SK-N-SH (cell line): ENCODE results near the gene CDR2.

Experiments
- ELF1 ChIP-seq: IDR thresholded peaks from 2 replicates; pipeline ENCODE4 v1.4.0; 2012
- EP300 ChIP-seq, 2 experiments: IDR thresholded peaks; 2 replicates each; pipeline versions ENCODE4 v1.4.0 to v1.6.1; 2012; ENCODE audit warnings: borderline replicate concordance in 1 of 2, low read depth in 1 of 2, low read length in 1 of 2
- GABPA ChIP-seq: IDR thresholded peaks from 2 replicates; pipeline ENCODE4 v1.4.0; 2012; ENCODE audit warnings: low read depth, mild to moderate bottlenecking
- POLR2AphosphoS5 ChIP-seq: IDR thresholded peaks from 2 replicates; pipeline ENCODE4 v1.6.1; 2012; ENCODE audit warnings: low read depth, low read length
- RAD21 ChIP-seq: IDR thresholded peaks from 2 replicates; pipeline ENCODE4 v1.6.1; 2012; ENCODE audit warnings: mild to moderate bottlenecking, low read length
- RFX5 ChIP-seq: IDR thresholded peaks from 2 replicates; pipeline ENCODE4 v1.6.1; 2012; ENCODE audit warnings: mild to moderate bottlenecking, improper control_type of control experiment, low read length
- RXRA ChIP-seq: IDR thresholded peaks from 2 replicates; pipeline ENCODE4 v1.4.0; 2012; ENCODE audit warnings: low read depth, mild to moderate bottlenecking, borderline replicate concordance
- SMC3 ChIP-seq: IDR thresholded peaks from 2 replicates; pipeline ENCODE4 v1.6.1; 2012; ENCODE audit warnings: low read depth, low read length, improper control_type of control experiment
- YY1 ChIP-seq: IDR thresholded peaks from 2 replicates; pipeline ENCODE4 v1.4.0; 2012; ENCODE audit warnings: low read depth, mild to moderate bottlenecking
- TF ChIP-seq, protein P1 (sequence below): IDR thresholded peaks from 2 replicates; pipeline ENCODE4 v1.4.0; 2012; ENCODE audit warnings: low read depth
- TF ChIP-seq, protein P2 (sequence below): IDR thresholded peaks from 2 replicates; pipeline ENCODE4 v1.6.1; 2012; ENCODE audit warnings: mild to moderate bottlenecking, low read depth, low read length, moderate library complexity
- TF ChIP-seq, protein P3 (sequence below): IDR thresholded peaks from 2 replicates; pipeline ENCODE4 v1.4.0; 2012; ENCODE audit warnings: low read depth, borderline replicate concordance
- TF ChIP-seq, protein P4 (sequence below): fragments of 200-600 bp; sonication (generic); IDR thresholded peaks from 2 replicates; pipeline ENCODE4 v1.6.1; 2017; ENCODE audit warnings: antibody characterized with exemption, mild to moderate bottlenecking, moderate library complexity

GRCh38 chr16:22311520-22311919 is 62.9 kb downstream of the CDR2 start:
- TF ChIP-seq, protein P1, sequence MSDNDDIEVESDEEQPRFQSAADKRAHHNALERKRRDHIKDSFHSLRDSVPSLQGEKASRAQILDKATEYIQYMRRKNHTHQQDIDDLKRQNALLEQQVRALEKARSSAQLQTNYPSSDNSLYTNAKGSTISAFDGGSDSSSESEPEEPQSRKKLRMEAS = no peak
- TF ChIP-seq, protein P2, sequence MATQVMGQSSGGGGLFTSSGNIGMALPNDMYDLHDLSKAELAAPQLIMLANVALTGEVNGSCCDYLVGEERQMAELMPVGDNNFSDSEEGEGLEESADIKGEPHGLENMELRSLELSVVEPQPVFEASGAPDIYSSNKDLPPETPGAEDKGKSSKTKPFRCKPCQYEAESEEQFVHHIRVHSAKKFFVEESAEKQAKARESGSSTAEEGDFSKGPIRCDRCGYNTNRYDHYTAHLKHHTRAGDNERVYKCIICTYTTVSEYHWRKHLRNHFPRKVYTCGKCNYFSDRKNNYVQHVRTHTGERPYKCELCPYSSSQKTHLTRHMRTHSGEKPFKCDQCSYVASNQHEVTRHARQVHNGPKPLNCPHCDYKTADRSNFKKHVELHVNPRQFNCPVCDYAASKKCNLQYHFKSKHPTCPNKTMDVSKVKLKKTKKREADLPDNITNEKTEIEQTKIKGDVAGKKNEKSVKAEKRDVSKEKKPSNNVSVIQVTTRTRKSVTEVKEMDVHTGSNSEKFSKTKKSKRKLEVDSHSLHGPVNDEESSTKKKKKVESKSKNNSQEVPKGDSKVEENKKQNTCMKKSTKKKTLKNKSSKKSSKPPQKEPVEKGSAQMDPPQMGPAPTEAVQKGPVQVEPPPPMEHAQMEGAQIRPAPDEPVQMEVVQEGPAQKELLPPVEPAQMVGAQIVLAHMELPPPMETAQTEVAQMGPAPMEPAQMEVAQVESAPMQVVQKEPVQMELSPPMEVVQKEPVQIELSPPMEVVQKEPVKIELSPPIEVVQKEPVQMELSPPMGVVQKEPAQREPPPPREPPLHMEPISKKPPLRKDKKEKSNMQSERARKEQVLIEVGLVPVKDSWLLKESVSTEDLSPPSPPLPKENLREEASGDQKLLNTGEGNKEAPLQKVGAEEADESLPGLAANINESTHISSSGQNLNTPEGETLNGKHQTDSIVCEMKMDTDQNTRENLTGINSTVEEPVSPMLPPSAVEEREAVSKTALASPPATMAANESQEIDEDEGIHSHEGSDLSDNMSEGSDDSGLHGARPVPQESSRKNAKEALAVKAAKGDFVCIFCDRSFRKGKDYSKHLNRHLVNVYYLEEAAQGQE = no peak
- TF ChIP-seq, protein P3, sequence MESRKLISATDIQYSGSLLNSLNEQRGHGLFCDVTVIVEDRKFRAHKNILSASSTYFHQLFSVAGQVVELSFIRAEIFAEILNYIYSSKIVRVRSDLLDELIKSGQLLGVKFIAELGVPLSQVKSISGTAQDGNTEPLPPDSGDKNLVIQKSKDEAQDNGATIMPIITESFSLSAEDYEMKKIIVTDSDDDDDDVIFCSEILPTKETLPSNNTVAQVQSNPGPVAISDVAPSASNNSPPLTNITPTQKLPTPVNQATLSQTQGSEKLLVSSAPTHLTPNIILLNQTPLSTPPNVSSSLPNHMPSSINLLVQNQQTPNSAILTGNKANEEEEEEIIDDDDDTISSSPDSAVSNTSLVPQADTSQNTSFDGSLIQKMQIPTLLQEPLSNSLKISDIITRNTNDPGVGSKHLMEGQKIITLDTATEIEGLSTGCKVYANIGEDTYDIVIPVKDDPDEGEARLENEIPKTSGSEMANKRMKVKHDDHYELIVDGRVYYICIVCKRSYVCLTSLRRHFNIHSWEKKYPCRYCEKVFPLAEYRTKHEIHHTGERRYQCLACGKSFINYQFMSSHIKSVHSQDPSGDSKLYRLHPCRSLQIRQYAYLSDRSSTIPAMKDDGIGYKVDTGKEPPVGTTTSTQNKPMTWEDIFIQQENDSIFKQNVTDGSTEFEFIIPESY = no peak
- TF ChIP-seq, protein P4, sequence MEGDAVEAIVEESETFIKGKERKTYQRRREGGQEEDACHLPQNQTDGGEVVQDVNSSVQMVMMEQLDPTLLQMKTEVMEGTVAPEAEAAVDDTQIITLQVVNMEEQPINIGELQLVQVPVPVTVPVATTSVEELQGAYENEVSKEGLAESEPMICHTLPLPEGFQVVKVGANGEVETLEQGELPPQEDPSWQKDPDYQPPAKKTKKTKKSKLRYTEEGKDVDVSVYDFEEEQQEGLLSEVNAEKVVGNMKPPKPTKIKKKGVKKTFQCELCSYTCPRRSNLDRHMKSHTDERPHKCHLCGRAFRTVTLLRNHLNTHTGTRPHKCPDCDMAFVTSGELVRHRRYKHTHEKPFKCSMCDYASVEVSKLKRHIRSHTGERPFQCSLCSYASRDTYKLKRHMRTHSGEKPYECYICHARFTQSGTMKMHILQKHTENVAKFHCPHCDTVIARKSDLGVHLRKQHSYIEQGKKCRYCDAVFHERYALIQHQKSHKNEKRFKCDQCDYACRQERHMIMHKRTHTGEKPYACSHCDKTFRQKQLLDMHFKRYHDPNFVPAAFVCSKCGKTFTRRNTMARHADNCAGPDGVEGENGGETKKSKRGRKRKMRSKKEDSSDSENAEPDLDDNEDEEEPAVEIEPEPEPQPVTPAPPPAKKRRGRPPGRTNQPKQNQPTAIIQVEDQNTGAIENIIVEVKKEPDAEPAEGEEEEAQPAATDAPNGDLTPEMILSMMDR = no peak
- TF ChIP-seq ELF1 (no peak), RXRA (no peak), POLR2AphosphoS5 (no peak), SMC3 (no peak), RFX5 (no peak), GABPA (no peak), EP300 (IDR thresholded peaks at IDR 0.05; ENCODE audit: borderline replicate concordance in 1 of 2, low read depth in 1 of 2, low read length in 1 of 2) (no peak), YY1 (no peak), RAD21 (no peak)
